Measurements from ENCODE around the gene COG2. TPM values are rescaled to one million over a fixed set of nuclear protein-coding genes. Genes with fewer than 3 reads are reported as not detected.

The COG2 gene
- total RNA-seq, 1 donor from 2014 or later = 23.1 TPM

DNA sequence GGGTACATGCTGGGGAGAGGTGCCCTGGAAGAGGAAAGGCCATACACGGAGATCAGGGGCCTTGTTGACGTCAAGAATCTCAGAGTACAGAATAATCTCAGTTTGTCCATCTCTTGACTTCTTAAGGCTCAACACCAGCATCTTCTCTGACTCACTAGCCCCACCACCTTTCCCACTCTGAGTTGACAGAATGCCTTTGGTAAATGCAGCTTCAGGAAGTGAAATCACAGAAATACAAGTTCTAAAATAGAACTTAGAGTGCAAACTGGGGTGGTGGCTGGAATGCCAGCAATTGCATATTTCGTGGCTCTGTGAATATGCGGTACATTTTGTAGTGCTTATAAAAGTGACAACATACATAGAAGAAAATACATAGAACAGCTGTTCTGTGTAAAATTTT, 1.6 kb downstream of the COG2 start:
- Histone ChIP-seq H3K27ac (no peak overlapping the region), H3K9me3 (no peaks in the 10 kb centered on the region), H3K36me3 (no peaks in the 10 kb centered on the region), H3K4me1 (peaks cover 24% of the 10 kb centered on the region), H3K27me3 (ENCODE audit: low read depth) (no peaks in the 10 kb centered on the region), H3K4me3 (peak overlapping the region; percentile 1)
- TF ChIP-seq, protein P1, sequence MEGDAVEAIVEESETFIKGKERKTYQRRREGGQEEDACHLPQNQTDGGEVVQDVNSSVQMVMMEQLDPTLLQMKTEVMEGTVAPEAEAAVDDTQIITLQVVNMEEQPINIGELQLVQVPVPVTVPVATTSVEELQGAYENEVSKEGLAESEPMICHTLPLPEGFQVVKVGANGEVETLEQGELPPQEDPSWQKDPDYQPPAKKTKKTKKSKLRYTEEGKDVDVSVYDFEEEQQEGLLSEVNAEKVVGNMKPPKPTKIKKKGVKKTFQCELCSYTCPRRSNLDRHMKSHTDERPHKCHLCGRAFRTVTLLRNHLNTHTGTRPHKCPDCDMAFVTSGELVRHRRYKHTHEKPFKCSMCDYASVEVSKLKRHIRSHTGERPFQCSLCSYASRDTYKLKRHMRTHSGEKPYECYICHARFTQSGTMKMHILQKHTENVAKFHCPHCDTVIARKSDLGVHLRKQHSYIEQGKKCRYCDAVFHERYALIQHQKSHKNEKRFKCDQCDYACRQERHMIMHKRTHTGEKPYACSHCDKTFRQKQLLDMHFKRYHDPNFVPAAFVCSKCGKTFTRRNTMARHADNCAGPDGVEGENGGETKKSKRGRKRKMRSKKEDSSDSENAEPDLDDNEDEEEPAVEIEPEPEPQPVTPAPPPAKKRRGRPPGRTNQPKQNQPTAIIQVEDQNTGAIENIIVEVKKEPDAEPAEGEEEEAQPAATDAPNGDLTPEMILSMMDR (IDR thresholded peaks at IDR 0.05) = no peak
- DNase-seq = no peak
- no peak for ATAC-seq
- intact Hi-C loops (cut with DNase I) = no loop called here

DNA sequence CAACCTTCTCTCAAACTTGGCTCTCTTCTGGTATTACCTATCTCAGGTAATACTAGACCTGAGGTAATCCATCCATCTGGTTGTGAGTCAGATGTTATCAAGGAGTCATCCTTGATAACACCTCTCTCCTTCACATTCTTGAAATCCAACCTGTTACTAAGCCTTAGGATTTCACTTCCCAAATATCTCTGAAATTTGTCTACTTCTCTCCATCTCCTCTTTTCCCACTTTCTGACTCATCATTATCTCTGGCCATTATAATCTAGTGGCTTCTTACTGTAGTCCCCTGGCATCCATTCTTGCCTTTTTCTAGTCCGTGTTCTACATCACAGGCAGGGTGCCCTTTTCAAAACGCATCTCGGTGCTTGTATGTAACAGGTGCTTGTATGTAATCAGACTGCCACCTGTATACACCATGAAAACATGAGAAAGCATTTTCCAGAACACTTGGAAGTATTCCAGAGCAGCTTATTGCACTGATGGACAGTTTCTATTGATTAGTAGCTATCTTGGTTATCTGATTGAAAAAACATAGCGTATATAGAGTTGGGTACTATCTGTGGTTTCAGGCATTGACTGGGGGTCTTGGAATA, 4.5 kb downstream of the COG2 start:
- TF ChIP-seq, protein P1 (IDR thresholded peaks at IDR 0.05) = no peak
- Histone ChIP-seq H3K27me3 (ENCODE audit: low read depth) (no peaks in the 10 kb centered on the region), H3K4me3 (no peak overlapping the region), H3K36me3 (no peaks in the 10 kb centered on the region), H3K4me1 (peaks cover 24% of the 10 kb centered on the region), H3K27ac (no peak overlapping the region), H3K9me3 (no peaks in the 10 kb centered on the region)
- DNase-seq (no peak), ATAC-seq (no peak)
- intact Hi-C loops (cut with DNase I) = no loop called here

DNA sequence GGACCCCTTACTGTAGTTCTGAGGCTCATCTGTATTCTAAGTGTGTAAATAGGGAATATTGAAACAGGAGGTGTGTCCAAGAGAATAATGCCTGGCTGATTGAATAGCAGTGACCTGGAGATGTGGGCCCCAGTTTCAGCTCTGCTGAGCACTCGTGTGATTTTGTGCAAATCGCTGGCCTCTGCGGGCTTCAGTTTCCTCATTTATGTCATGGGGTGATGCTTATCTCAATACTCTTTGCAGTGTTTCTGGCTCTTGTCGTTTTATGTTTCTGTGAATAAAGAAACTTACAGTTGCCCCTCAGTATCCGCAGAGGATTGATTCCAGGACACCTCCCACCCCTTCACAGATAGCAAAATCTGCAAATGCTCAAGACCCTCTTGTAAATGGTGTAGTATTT, 5.0 kb downstream of the COG2 start:
- DNase-seq (no peak), ATAC-seq (no peak)
- intact Hi-C loops (cut with DNase I) = no loop called here

GRCh38 chr1:230648114-230648513, 5.8 kb downstream of the COG2 start:
- DNase-seq = no peak
- no peak for ATAC-seq
- no peak overlapping the region for H3K4me3 ChIP-seq
- TF ChIP-seq, protein P1 (IDR thresholded peaks at IDR 0.05) = no peak
- H3K9me3 ChIP-seq = no peaks in the 10 kb centered on the region
- intact Hi-C loops (cut with DNase I) = no loop called here
- H3K4me1 ChIP-seq = peaks cover 21% of the 10 kb centered on the region
- H3K27me3 ChIP-seq (ENCODE audit: low read depth) = no peaks in the 10 kb centered on the region
- no peaks in the 10 kb centered on the region for H3K36me3 ChIP-seq
- H3K27ac ChIP-seq = no peak overlapping the region

More for the DNA sequence above, 5.0 kb downstream of the COG2 start:
- Histone ChIP-seq H3K4me3 (no peak overlapping the region), H3K27ac (no peak overlapping the region), H3K36me3 (no peaks in the 10 kb centered on the region), H3K9me3 (no peaks in the 10 kb centered on the region), H3K4me1 (peaks cover 24% of the 10 kb centered on the region), H3K27me3 (ENCODE audit: low read depth) (no peaks in the 10 kb centered on the region)
- TF ChIP-seq, protein P1 (IDR thresholded peaks at IDR 0.05) = no peak

- intact Hi-C loops (cut with DNase I) = no loop called here
- no peak for DNase-seq
- Histone ChIP-seq H3K4me1 (no peaks in the 10 kb centered on the region), H3K36me3 (no peaks in the 10 kb centered on the region), H3K27me3 (ENCODE audit: low read depth) (no peaks in the 10 kb centered on the region), H3K27ac (no peak overlapping the region), H3K4me3 (no peak overlapping the region), H3K9me3 (no peaks in the 10 kb centered on the region)
- TF ChIP-seq, protein P1 (IDR thresholded peaks at IDR 0.05) = no peak
- no peak for ATAC-seq
These were observed 8.0 kb downstream of the COG2 start for GRCh38 chr1:230650300-230650699.

Measured in lower lobe of right lung (tissue), 2 donors.